HEK293 (cell line): ENCODE measurements around the gene KLB.

Experiments used
- CTCF ChIA-PET: fragments of 350-600 bp; formaldehyde crosslinking; extraction: SDS; loops from one replicate; lab custom pipeline; 2021; ENCODE audit warnings: antibody characterized with exemption; lab: Yijun Ruan, JAX
- POLR2A ChIA-PET: fragments of 300-600 bp; formaldehyde crosslinking; extraction: SDS; loops from one replicate; lab custom pipeline; 2020; ENCODE audit warnings: antibody characterized with exemption, inconsistent platforms; lab: Yijun Ruan, JAX
- H3K27ac ChIP-seq: fragments of 200-500 bp; sonication (Bioruptor generic); 2 replicates; pipeline ENCODE4 v1.5.1; 2014; ENCODE audit warnings: low read depth, low read length, control low read depth, inconsistent platforms; ENCODE audit errors: extremely low read depth
- H3K36me3 ChIP-seq, 2 experiments: fragments of 200-500 bp in 1 of 2; sonication (Bioruptor generic) in 1 of 2; 1 replicate in 1 of 2; 2 replicates in 1 of 2; pipeline ENCODE4 v1.5.1; 2014 to 2017; ENCODE audit warnings: inconsistent platforms in 2 of 2, low read length in 2 of 2; ENCODE audit not compliant: control insufficient read depth in 2 of 2, insufficient read depth in 1 of 2
- H3K4me1 ChIP-seq: fragments of 200-500 bp; sonication (Bioruptor generic); 2 replicates; pipeline ENCODE4 v1.5.1; 2014; ENCODE audit warnings: mild to moderate bottlenecking, low read length, inconsistent platforms; ENCODE audit not compliant: control insufficient read depth, insufficient read depth
- H3K4me3 ChIP-seq: 2 replicates; pipeline ENCODE4 v1.5.1; 2011; ENCODE audit warnings: low read depth, mild to moderate bottlenecking, control low read depth, low read length, moderate library complexity
- H3K9me3 ChIP-seq: fragments of 200-500 bp; sonication (Bioruptor generic); 2 replicates; pipeline ENCODE4 v1.5.1; 2014; ENCODE audit warnings: low read depth, low read length, inconsistent platforms; ENCODE audit not compliant: control insufficient read depth, insufficient read depth
- ATF2 ChIP-seq: fragments of 450-650 bp; formaldehyde crosslinking; IDR thresholded peaks from 2 replicates; pipeline ENCODE4 v1.5.1; 2016; ENCODE audit warnings: missing biosample characterization, missing genetic modification characterization, low read depth
- GLIS1 ChIP-seq: fragments of 450-650 bp; formaldehyde crosslinking; IDR thresholded peaks from 2 replicates; pipeline ENCODE4 v1.5.1; 2016; ENCODE audit warnings: missing biosample characterization, missing genetic modification characterization
- GLIS2 ChIP-seq: fragments of 450-650 bp; formaldehyde crosslinking; IDR thresholded peaks from 2 replicates; pipeline ENCODE4 v1.5.1; 2016; ENCODE audit warnings: missing biosample characterization, missing genetic modification characterization
- KLF16 ChIP-seq: fragments of 450-650 bp; formaldehyde crosslinking; IDR thresholded peaks from 2 replicates; pipeline ENCODE4 v1.5.1; 2017; ENCODE audit warnings: missing biosample characterization, missing genetic modification characterization
- PATZ1 ChIP-seq: fragments of 450-650 bp; formaldehyde crosslinking; IDR thresholded peaks from 2 replicates; pipeline ENCODE4 v1.5.1; 2016; ENCODE audit warnings: missing biosample characterization, missing genetic modification characterization
- PRDM10 ChIP-seq: fragments of 450-650 bp; formaldehyde crosslinking; IDR thresholded peaks from 2 replicates; pipeline ENCODE4 v1.5.1; 2016; ENCODE audit warnings: missing biosample characterization, missing genetic modification characterization
- ZBTB48 ChIP-seq: fragments of 450-650 bp; formaldehyde crosslinking; IDR thresholded peaks from 2 replicates; pipeline ENCODE4 v1.5.1; 2016; ENCODE audit warnings: missing biosample characterization, missing genetic modification characterization
- ZFP3 ChIP-seq: fragments of 450-650 bp; formaldehyde crosslinking; IDR thresholded peaks from 2 replicates; pipeline ENCODE4 v1.5.1; 2016; ENCODE audit warnings: low read depth, missing biosample characterization, missing genetic modification characterization
- ZFP37 ChIP-seq: fragments of 450-650 bp; formaldehyde crosslinking; IDR thresholded peaks from 2 replicates; pipeline ENCODE4 v1.5.1; 2016; ENCODE audit warnings: missing biosample characterization, missing genetic modification characterization
- ZNF114 ChIP-seq: fragments of 450-650 bp; formaldehyde crosslinking; IDR thresholded peaks from 2 replicates; pipeline ENCODE4 v1.5.0; 2017; ENCODE audit warnings: missing biosample characterization, missing genetic modification characterization
- ZNF174 ChIP-seq: fragments of 450-650 bp; formaldehyde crosslinking; IDR thresholded peaks from 2 replicates; pipeline ENCODE4 v1.5.0; 2017; ENCODE audit warnings: missing biosample characterization, mild to moderate bottlenecking, missing genetic modification characterization
- ZNF248 ChIP-seq: fragments of 450-650 bp; formaldehyde crosslinking; IDR thresholded peaks from 2 replicates; pipeline ENCODE4 v1.5.1; 2017; ENCODE audit warnings: missing biosample characterization, missing genetic modification characterization
- ZNF266 ChIP-seq: fragments of 450-650 bp; formaldehyde crosslinking; IDR thresholded peaks from 2 replicates; pipeline ENCODE4 v1.5.1; 2016; ENCODE audit warnings: missing biosample characterization, missing genetic modification characterization, low read depth
- ZNF292 ChIP-seq: fragments of 450-650 bp; formaldehyde crosslinking; IDR thresholded peaks from 2 replicates; pipeline ENCODE4 v1.5.1; 2016; ENCODE audit warnings: low read depth, missing biosample characterization, missing genetic modification characterization, borderline replicate concordance
- ZNF391 ChIP-seq: fragments of 450-650 bp; formaldehyde crosslinking; IDR thresholded peaks from 2 replicates; pipeline ENCODE4 v1.5.1; 2016; ENCODE audit warnings: low read depth, missing biosample characterization, missing genetic modification characterization, borderline replicate concordance
- ZNF394 ChIP-seq: fragments of 450-650 bp; formaldehyde crosslinking; IDR thresholded peaks from 2 replicates; pipeline ENCODE4 v1.5.1; 2016; ENCODE audit warnings: missing biosample characterization, missing genetic modification characterization, mild to moderate bottlenecking, moderate library complexity, borderline replicate concordance
- ZNF473 ChIP-seq: fragments of 450-650 bp; formaldehyde crosslinking; IDR thresholded peaks from 2 replicates; pipeline ENCODE4 v1.5.1; 2017; ENCODE audit warnings: missing biosample characterization, missing genetic modification characterization
- ZNF792 ChIP-seq: fragments of 450-650 bp; formaldehyde crosslinking; IDR thresholded peaks from 2 replicates; pipeline ENCODE4 v1.5.1; 2016; ENCODE audit warnings: missing biosample characterization, missing genetic modification characterization
- ZNF830 ChIP-seq: fragments of 450-650 bp; IDR thresholded peaks from 2 replicates; pipeline ENCODE4 v1.5.0; 2018; ENCODE audit warnings: missing biosample characterization, missing genetic modification characterization, low read depth, mild to moderate bottlenecking, moderate library complexity
- ZNF837 ChIP-seq: fragments of 450-650 bp; formaldehyde crosslinking; IDR thresholded peaks from 2 replicates; pipeline ENCODE4 v1.5.1; 2016; ENCODE audit warnings: missing biosample characterization, missing genetic modification characterization
- ZNF843 ChIP-seq: fragments of 450-650 bp; formaldehyde crosslinking; IDR thresholded peaks from 2 replicates; pipeline ENCODE4 v1.5.1; 2016; ENCODE audit warnings: missing biosample characterization, missing genetic modification characterization
- ZSCAN30 ChIP-seq: fragments of 450-650 bp; IDR thresholded peaks from 2 replicates; pipeline ENCODE4 v1.5.1; 2018; ENCODE audit warnings: missing biosample characterization, mild to moderate bottlenecking, missing genetic modification characterization, moderate library complexity

The KLB gene

DNA sequence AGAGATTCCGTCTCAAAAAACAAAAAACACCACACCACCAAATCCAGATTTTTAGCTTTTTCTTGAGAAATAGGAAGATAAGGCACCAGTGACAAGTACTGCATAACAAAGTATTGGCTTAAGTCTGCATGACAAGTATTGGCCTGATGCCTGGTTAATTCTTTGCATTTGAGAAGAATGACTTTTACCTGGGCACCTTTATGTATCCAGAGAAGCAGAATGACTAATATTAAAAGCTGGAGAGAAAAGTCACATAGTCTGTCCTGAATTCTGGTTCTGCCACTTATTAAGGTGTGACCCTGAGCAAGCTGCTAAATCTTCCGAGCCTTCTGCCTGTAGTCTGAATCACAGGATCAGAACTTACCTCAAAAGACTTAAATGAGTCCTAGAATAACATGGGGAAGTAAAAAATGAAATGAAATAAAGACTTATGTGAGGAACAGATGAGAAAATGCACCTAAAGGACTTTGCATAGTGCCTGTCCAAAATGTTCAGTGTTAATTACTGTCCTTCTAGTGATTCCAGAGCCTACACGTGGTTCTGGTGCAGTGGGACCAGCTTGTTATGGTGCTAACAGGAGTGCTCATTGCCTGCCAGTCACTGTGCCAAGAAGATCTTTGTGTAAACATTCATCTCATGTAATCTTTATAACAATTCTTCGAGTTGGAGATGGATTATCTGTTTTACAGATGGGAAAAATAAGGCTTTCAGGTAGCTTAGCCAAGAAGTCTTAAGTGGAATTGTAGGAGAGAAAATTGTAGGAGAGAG is 88.9 kb downstream of the KLB start:
- Histone ChIP-seq H3K4me3 (no peak overlapping the region), H3K9me3 (no peaks in the 10 kb centered on the region), H3K4me1 (no peaks in the 10 kb centered on the region), H3K27ac (no peak overlapping the region), H3K36me3 (peaks cover 0 to 13% of the 10 kb centered on the region in 2 experiments; a peak in 1 of 3 replicates)
- CTCF ChIA-PET: interaction anchor here (0.6 to 0.9 kb wide), 3 partner anchors 27 to 606 kb away, joined by 4 to 6 read pairs (median 4); no protein-coding TSS in a partner anchor
- no peak for TF ChIP-seq GLIS1 (tag by site-specific recombination)
- no peak for TF ChIP-seq ZFP37 (tag by site-specific recombination)
- POLR2A ChIA-PET: interaction anchor here (0.6 to 0.7 kb wide), 2 partner anchors 108 to 255 kb away, joined by 3 read pairs; no protein-coding TSS in a partner anchor

DNA sequence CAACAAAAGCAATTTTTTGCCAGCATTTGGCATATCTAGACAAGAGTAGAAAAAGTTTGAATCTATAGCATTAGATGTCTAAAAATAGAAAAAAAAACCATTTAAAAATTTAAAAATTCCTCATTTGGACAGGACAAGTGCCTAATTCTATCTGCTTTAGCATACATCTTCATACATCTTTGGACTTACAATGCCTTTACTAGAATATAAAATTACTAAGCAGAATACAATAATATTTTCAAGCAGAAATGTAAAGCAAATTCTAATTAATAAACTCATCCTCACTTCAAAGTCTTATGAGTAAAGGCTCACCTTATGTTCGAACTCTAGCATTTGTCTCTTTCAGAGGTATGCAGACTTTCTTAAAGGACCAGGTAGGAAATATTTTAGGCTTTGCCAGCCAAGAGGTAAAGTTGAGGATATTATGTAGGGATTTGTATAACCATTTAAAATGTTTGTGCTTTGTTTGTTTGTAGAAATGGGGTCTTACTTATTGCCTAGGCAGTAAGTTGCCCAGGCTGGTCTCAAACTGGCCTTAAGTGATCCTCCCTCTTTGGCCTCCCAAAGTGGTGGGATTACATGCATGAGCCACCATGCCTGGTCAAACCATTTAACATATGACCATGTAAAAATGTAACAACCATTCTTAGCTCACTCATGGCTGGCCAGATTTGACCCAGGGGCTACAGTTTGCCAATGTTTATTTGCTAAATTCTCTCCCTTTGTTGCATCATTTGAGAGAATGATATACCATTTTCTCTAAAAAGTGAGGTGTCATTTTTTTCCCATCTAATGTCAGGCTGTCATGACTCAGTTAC is 91.4 kb downstream of the KLB start:
- Histone ChIP-seq H3K27ac (no peak overlapping the region), H3K4me3 (no peak overlapping the region), H3K4me1 (no peaks in the 10 kb centered on the region), H3K36me3 (peaks cover 3 to 26% of the 10 kb centered on the region in 2 experiments; a peak in 2 of 3 replicates), H3K9me3 (no peaks in the 10 kb centered on the region)
- CTCF ChIA-PET: interaction anchor here (0.6 kb wide), 1 partner anchor 329 kb away, joined by 3 read pairs; no protein-coding TSS in a partner anchor
- POLR2A ChIA-PET: no interaction called here
- no peak for TF ChIP-seq ZSCAN30
- TF ChIP-seq ZNF843 (tag by site-specific recombination): no peak
- no peak for TF ChIP-seq ZNF394
- no peak for TF ChIP-seq ZBTB48 (tag by site-specific recombination)
- TF ChIP-seq ZNF266 (tag by site-specific recombination): no peak
- TF ChIP-seq ZNF174: no peak
- no peak for TF ChIP-seq ZNF837 (tag by site-specific recombination)
- no peak for TF ChIP-seq ZNF114 (tag by site-specific recombination)
- no peak for TF ChIP-seq ZNF792 (tag by site-specific recombination)
- TF ChIP-seq ZNF292: no peak
- TF ChIP-seq ZNF391 (tag by site-specific recombination): no peak

DNA sequence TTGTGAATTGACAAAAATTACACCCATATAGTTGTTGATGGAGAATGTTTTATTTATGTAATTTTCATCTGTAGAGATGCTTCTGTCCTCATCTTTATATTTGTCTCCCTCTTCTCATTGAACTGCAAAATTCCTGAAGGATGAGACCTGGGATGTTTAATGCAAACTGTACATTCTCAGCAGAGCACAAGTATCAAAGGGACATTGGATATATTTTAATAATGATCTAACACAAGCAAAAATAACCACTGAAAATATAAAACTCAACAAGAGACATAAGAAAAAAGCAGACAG is 91.9 kb downstream of the KLB start:
- Histone ChIP-seq H3K4me1 (no peaks in the 10 kb centered on the region), H3K27ac (no peak overlapping the region), H3K4me3 (no peak overlapping the region), H3K9me3 (no peaks in the 10 kb centered on the region), H3K36me3 (peaks cover 7 to 31% of the 10 kb centered on the region in 2 experiments)
- ChIA-PET POLR2A (no interaction called here), CTCF (no interaction called here)
- no peak for TF ChIP-seq ZFP3 (tag by site-specific recombination)
- TF ChIP-seq ZNF830 (tag by site-specific recombination): no peak
- TF ChIP-seq PRDM10 (tag by site-specific recombination): no peak
- TF ChIP-seq GLIS2: no peak
- TF ChIP-seq ZNF248 (tag by site-specific recombination): no peak
- no peak for TF ChIP-seq PATZ1 (tag by site-specific recombination)
- TF ChIP-seq KLF16 (tag by site-specific recombination): no peak
- TF ChIP-seq ATF2 (tag by site-specific recombination): no peak
- no peak for TF ChIP-seq ZNF473 (tag by site-specific recombination)
